Effector memory CD4-positive, alpha-beta T cell (primary cell): ENCODE measurements around the gene ELOA2.
"Not testable (repeated sequence)": the region's sequence is repeated elsewhere in the genome, so short reads cannot be mapped to it uniquely, and the experiment has no call there.

ENCODE experiments used
- DNase-seq, 3 donors: peaks; one replicate each; pipeline ENCODE4 v3.0.0-alpha.2; 2020
- H3K27ac ChIP-seq: 2 replicates; pipeline ENCODE4 v1.7.0; 2013; ENCODE audit warnings: mild to moderate bottlenecking, low read length, moderate library complexity; ENCODE audit not compliant: insufficient read depth, poor library complexity, severe bottlenecking
- H3K27me3 ChIP-seq: replicated peaks from 2 replicates; pipeline ENCODE4 v1.7.0; 2013; ENCODE audit warnings: mild to moderate bottlenecking, low read length; ENCODE audit not compliant: insufficient read depth, control insufficient read depth, poor library complexity, severe bottlenecking
- H3K36me3 ChIP-seq: 2 replicates; pipeline ENCODE4 v1.7.0; 2013; ENCODE audit warnings: mild to moderate bottlenecking, low read length, moderate library complexity; ENCODE audit not compliant: control insufficient read depth, insufficient read depth
- H3K4me1 ChIP-seq: 2 replicates; pipeline ENCODE4 v1.7.0; 2013; ENCODE audit warnings: low read length, mild to moderate bottlenecking; ENCODE audit not compliant: control insufficient read depth, insufficient read depth, poor library complexity, severe bottlenecking
- H3K4me3 ChIP-seq: 2 replicates; pipeline ENCODE4 v1.7.0; 2013; ENCODE audit warnings: low read length, low read depth, mild to moderate bottlenecking; ENCODE audit not compliant: insufficient read depth, poor library complexity, severe bottlenecking
- H3K9me3 ChIP-seq: 2 replicates; pipeline ENCODE4 v1.7.0; 2013; ENCODE audit warnings: mild to moderate bottlenecking, low read length, moderate library complexity; ENCODE audit not compliant: control insufficient read depth

Gene ELOA2

GRCh38 chr18:47050468-47050867 is 15.0 kb upstream of the ELOA2 start:
- no peaks in the 10 kb centered on the region for H3K4me1 ChIP-seq
- no peaks in the 10 kb centered on the region for H3K36me3 ChIP-seq
- no peak overlapping the region for H3K27ac ChIP-seq
- no peaks in the 10 kb centered on the region for H3K27me3 ChIP-seq
- no peak overlapping the region for H3K4me3 ChIP-seq
- no peak for DNase-seq
- peaks cover 3% of the 10 kb centered on the region for H3K9me3 ChIP-seq

- DNase-seq: no peak
Observed at GRCh38 chr18:47040982-47041381, 5.6 kb upstream of the ELOA2 start.

GRCh38 chr18:47036927-47037578 is 1.6 kb upstream of the ELOA2 start:
- no peak overlapping the region for H3K4me3 ChIP-seq
- no peak for DNase-seq
- peaks cover 3% of the 10 kb centered on the region for H3K27me3 ChIP-seq
- H3K27ac ChIP-seq: no peak overlapping the region
- no peaks in the 10 kb centered on the region for H3K9me3 ChIP-seq
- H3K4me1 ChIP-seq: no peaks in the 10 kb centered on the region
- no peaks in the 10 kb centered on the region for H3K36me3 ChIP-seq

More at GRCh38 chr18:47040982-47041381, 5.6 kb upstream of the ELOA2 start:
- no peaks in the 10 kb centered on the region for H3K36me3 ChIP-seq
- H3K27ac ChIP-seq: no peak overlapping the region
- no peaks in the 10 kb centered on the region for H3K4me1 ChIP-seq
- H3K9me3 ChIP-seq: no peaks in the 10 kb centered on the region
- peaks cover 3% of the 10 kb centered on the region for H3K27me3 ChIP-seq
- no peak overlapping the region for H3K4me3 ChIP-seq

GRCh38 chr18:47036298-47036874 is 965 bp upstream of the ELOA2 start:
- no peaks in the 10 kb centered on the region for H3K36me3 ChIP-seq
- no peaks in the 10 kb centered on the region for H3K9me3 ChIP-seq
- no peak overlapping the region for H3K27ac ChIP-seq
- H3K4me1 ChIP-seq: no peaks in the 10 kb centered on the region
- DNase-seq: no peak
- H3K27me3 ChIP-seq: peaks cover 3% of the 10 kb centered on the region
- no peak overlapping the region for H3K4me3 ChIP-seq

- H3K4me3 ChIP-seq, H3K27me3 ChIP-seq, H3K9me3 ChIP-seq, H3K36me3 ChIP-seq, H3K4me1 ChIP-seq, H3K27ac ChIP-seq, DNase-seq: not testable (repeated sequence)
Observed at GRCh38 chr18:47034591-47034990, 830 bp downstream of the ELOA2 start.

- no peaks in the 10 kb centered on the region for H3K27me3 ChIP-seq
- H3K4me1 ChIP-seq: no peaks in the 10 kb centered on the region
- H3K9me3 ChIP-seq: no peaks in the 10 kb centered on the region
- no peaks in the 10 kb centered on the region for H3K36me3 ChIP-seq
- no peak for DNase-seq
- H3K27ac ChIP-seq: no peak overlapping the region
- no peak overlapping the region for H3K4me3 ChIP-seq
Observed at GRCh38 chr18:47032945-47033344, 2.5 kb downstream of the ELOA2 start.

- not testable (repeated sequence) for H3K27me3 ChIP-seq, H3K9me3 ChIP-seq, DNase-seq, H3K36me3 ChIP-seq, H3K4me1 ChIP-seq, H3K27ac ChIP-seq, H3K4me3 ChIP-seq
Observed at GRCh38 chr18:47030887-47031286, 4.5 kb downstream of the ELOA2 start.

GRCh38 chr18:47029684-47030353 is 5.6 kb downstream of the ELOA2 start:
- H3K4me1 ChIP-seq, H3K9me3 ChIP-seq, H3K27ac ChIP-seq, DNase-seq, H3K36me3 ChIP-seq, H3K27me3 ChIP-seq, H3K4me3 ChIP-seq: not testable (repeated sequence)

- DNase-seq, H3K27ac ChIP-seq, H3K27me3 ChIP-seq, H3K4me1 ChIP-seq, H3K4me3 ChIP-seq, H3K9me3 ChIP-seq, H3K36me3 ChIP-seq: not testable (repeated sequence)
Observed at GRCh38 chr18:47028738-47029137, 6.7 kb downstream of the ELOA2 start.

- not testable (repeated sequence) for H3K27ac ChIP-seq, H3K36me3 ChIP-seq, H3K4me3 ChIP-seq, H3K4me1 ChIP-seq, DNase-seq, H3K27me3 ChIP-seq, H3K9me3 ChIP-seq
Observed at GRCh38 chr18:47025557-47026174, 9.8 kb downstream of the ELOA2 start.
